ENCODE results near the gene TMEM26.

The TMEM26 gene

DNA sequence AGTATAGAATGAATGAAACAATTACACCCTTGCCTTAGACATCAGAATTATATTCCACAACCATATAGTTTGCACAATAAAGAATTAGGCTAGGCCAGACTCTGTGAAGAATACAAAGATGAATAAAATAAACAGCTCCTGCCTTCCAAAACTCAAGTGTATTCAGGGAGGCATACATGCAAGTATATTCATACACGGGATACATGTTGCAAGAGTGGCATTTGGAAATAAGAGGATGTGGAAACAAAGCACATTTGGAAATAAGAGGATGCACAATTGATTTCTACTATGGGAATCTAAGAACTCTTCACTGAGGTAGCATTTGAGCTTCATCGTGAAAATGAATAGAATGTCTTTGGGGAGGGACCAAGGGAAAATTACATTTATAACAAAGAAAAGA, 27.0 kb upstream of the TMEM26 start:
- TF ChIP-seq, protein P1, sequence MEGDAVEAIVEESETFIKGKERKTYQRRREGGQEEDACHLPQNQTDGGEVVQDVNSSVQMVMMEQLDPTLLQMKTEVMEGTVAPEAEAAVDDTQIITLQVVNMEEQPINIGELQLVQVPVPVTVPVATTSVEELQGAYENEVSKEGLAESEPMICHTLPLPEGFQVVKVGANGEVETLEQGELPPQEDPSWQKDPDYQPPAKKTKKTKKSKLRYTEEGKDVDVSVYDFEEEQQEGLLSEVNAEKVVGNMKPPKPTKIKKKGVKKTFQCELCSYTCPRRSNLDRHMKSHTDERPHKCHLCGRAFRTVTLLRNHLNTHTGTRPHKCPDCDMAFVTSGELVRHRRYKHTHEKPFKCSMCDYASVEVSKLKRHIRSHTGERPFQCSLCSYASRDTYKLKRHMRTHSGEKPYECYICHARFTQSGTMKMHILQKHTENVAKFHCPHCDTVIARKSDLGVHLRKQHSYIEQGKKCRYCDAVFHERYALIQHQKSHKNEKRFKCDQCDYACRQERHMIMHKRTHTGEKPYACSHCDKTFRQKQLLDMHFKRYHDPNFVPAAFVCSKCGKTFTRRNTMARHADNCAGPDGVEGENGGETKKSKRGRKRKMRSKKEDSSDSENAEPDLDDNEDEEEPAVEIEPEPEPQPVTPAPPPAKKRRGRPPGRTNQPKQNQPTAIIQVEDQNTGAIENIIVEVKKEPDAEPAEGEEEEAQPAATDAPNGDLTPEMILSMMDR (IDR thresholded peaks at IDR 0.05) = no peak

DNA sequence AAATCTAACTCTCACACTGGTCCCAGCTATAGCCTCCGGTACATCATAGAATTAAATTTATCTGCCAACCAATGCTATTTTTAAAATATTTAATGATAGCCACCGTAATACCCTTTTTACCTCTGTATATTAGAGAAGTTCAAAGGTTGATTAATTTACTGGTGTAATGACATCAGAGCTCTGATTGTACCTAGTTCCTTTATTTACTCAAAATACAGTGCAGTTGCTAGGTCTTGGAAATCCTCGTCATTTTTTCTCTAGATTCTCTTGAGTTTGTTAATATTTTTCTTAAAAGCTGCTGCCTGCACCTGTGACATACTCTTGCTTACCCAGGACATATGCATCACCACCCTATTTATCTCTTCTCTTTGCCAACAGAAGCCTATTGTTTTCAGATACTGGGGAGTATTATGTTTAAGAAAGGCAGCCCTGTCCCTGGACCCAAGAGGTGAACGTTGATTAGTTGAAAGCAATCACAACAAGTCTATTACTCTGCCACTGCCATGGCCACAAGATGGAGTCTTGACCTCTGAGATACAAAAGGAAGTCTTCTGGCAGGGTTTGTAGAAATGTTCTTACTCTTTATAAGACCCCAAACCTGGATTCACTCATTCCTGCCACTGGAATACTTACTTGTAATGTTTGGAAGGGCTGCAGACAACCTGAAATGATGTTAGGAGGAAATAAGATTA, 25.6 kb upstream of the TMEM26 start:
- TF ChIP-seq, protein P1 (IDR thresholded peaks at IDR 0.05) = no peak; the same call in 1 of the 2 replicates

DNA sequence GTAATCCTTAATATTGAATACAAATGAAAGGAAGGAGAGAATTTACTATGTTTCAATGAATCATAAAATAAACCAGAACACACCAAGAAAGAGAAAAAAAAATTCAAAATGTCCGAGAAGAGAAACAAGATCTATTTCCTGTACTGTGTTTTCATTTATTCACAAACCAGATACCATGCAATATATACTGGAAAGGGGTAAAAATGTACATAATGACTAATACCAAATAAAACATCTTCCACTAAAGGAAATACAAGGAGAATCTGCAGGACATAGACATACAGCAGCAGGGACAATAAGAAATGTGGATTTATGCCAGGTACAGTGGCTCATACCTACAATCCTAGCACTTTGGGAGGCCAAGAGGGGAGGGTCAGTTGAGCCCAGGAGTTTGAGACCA, 24.3 kb upstream of the TMEM26 start:
- TF ChIP-seq, protein P1 (IDR thresholded peaks at IDR 0.05) = no peak

DNA sequence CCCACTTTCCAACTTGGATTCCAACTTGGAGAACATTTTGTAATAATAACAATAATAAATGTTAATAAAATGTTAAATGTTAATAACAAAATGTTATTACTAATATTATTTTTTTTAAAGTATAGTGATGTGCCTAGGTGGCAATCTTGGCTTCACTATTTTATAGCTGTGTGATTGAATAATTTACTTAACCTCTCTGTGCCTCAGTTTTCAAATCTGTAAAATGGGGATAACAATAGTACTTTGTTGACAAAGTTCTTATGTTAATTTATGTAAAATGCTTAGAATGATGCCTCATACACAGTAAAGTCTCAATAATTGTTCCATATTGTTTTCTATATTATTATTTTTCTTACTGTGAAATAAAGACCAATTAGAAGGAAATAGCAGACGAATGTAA, 23.3 kb upstream of the TMEM26 start:
- TF ChIP-seq, protein P1 (IDR thresholded peaks at IDR 0.05) = no peak

DNA sequence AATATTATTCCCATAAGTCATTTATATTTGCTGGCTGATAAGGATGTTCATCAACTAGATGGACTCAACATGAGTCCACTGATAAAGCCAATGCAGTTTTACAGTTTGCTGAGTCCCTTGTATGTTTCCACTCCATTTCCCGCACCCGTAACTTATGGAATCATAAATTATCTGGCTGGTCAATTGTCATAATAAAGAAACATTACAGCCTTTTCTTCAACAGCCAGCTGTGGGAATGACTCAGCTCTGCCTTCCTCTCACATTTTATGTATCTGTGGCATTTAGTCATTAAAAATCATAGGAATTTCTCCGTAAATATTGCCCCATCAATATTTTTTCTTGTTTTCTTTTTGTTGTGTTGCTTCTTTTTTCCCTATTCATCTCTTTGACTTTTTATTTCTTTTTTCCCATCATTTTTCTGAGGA, 22.3 kb upstream of the TMEM26 start:
- TF ChIP-seq, protein P1 (IDR thresholded peaks at IDR 0.05) = no peak

DNA sequence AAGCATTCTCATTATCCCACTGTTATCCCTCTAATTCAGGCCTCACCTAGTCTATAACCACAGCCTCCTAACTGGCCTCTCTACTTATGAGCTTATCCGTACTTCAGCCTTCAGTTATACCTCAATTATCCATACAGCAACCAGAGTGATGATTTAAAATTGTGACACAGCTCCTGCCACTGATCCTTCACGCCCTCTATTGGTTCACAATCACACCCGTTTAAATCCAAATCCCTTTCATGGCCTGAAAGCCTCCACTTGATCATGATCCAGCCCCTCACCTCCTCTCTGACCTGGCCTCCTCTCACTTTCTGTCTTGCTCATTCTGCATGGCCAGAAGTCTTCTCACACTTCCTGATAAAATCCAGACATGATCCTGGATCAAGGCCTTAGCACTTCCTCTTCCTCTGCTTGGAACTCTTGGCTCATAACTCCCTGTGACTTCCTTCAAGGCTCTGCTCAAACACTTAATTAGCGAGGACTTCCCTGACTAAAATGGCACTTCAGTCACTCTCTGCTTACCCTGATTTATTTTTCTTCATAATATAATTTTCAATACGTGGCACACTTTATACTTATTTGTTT, 19.0 kb upstream of the TMEM26 start:
- TF ChIP-seq, protein P1 (IDR thresholded peaks at IDR 0.05) = no peak

DNA sequence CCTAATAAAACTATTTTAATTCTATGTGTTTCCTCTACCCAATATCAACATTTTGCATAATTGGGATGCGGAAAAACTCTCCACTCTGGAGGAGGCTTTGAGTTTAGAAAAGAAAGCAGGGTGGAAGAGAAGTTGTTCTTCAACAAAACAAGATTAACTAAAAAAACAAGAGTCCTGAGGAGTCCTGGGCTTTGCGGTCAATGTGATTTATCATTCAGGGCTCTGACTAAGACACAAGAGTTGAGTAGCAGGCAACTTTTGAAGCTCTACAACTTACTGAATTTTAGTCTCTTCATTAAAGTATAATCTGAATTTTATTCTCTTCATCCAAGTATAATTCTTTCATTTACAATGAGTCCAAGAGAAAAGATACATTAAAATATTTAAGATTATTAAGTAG, 18.3 kb upstream of the TMEM26 start:
- TF ChIP-seq, protein P1 (IDR thresholded peaks at IDR 0.05) = no peak
